SK-N-SH treated with all-trans-retinoic acid at 6 μM for 48 hours (cell line): Measurements from ENCODE around the gene DENND6A.

Experiments used
- ATAC-seq: fragments of 200-7000 bp; cut with Tn5 transposase; 3 replicates; pipeline ENCODE4 v1.9.1; 2020; ENCODE audit warnings: mild to moderate bottlenecking, moderate library complexity
- ARNTL ChIP-seq: fragments of 450-650 bp; formaldehyde crosslinking; IDR thresholded peaks from 2 replicates; pipeline ENCODE4 v1.5.0; 2020; ENCODE audit warnings: low read depth, mild to moderate bottlenecking, moderate library complexity, borderline replicate concordance
- BACH2 ChIP-seq: fragments of 250-450 bp; sonication (Bioruptor Pico); IDR thresholded peaks from 2 replicates; pipeline ENCODE4 v1.9.0; 2021; ENCODE audit warnings: mild to moderate bottlenecking, borderline replicate concordance
- CSDC2 ChIP-seq: fragments of 250-450 bp; sonication (Bioruptor Pico); IDR thresholded peaks from 2 replicates; pipeline ENCODE4 v1.5.0; 2020; ENCODE audit warnings: mild to moderate bottlenecking, moderate library complexity
- ESRRG ChIP-seq: fragments of 250-450 bp; sonication (Bioruptor Pico); IDR thresholded peaks from 2 replicates; pipeline ENCODE4 v1.6.1; 2021; ENCODE audit warnings: mild to moderate bottlenecking
- ISL1 ChIP-seq: fragments of 250-450 bp; sonication (Bioruptor Pico); IDR thresholded peaks from 2 replicates; pipeline ENCODE4 v2.1.2; 2022; ENCODE audit warnings: mild to moderate bottlenecking, moderate library complexity
- OSR1 ChIP-seq: fragments of 250-450 bp; sonication (Bioruptor Pico); IDR thresholded peaks from 2 replicates; pipeline ENCODE4 v1.8.0; 2022; ENCODE audit warnings: moderate library complexity, mild to moderate bottlenecking, inconsistent platforms
- PPARA ChIP-seq: fragments of 250-450 bp; sonication (Bioruptor Pico); IDR thresholded peaks from 2 replicates; pipeline ENCODE4 v1.5.0; 2020; ENCODE audit warnings: mild to moderate bottlenecking, borderline replicate concordance
- RARB ChIP-seq: fragments of 250-450 bp; sonication (Bioruptor Pico); IDR thresholded peaks from 2 replicates; pipeline ENCODE4 v1.8.0; 2021; ENCODE audit warnings: mild to moderate bottlenecking, moderate library complexity
- SNAI2 ChIP-seq: fragments of 250-450 bp; sonication (Bioruptor Pico); IDR thresholded peaks from 2 replicates; pipeline ENCODE4 v1.5.0; 2020; ENCODE audit warnings: mild to moderate bottlenecking, moderate library complexity
- TCF4 ChIP-seq: fragments of 250-450 bp; sonication (Bioruptor Pico); IDR thresholded peaks from 2 replicates; pipeline ENCODE4 v1.8.0; 2021; ENCODE audit warnings: mild to moderate bottlenecking, moderate library complexity, borderline replicate concordance
- TOX ChIP-seq: fragments of 250-450 bp; sonication (Bioruptor Pico); IDR thresholded peaks from 2 replicates; pipeline ENCODE4 v1.8.0; 2021; ENCODE audit warnings: mild to moderate bottlenecking, moderate library complexity, borderline replicate concordance
- ZC3H10 ChIP-seq: fragments of 250-450 bp; sonication (Bioruptor Pico); IDR thresholded peaks from 2 replicates; pipeline ENCODE4 v1.5.1; 2021; ENCODE audit warnings: mild to moderate bottlenecking, moderate library complexity
- ZFP3 ChIP-seq: fragments of 250-450 bp; sonication (Bioruptor Pico); IDR thresholded peaks from 2 replicates; pipeline ENCODE4 v1.5.0; 2020; ENCODE audit warnings: mild to moderate bottlenecking, moderate library complexity
- ZFP30 ChIP-seq: fragments of 450-650 bp; formaldehyde crosslinking; IDR thresholded peaks from 2 replicates; pipeline ENCODE4 v1.5.0; 2022; ENCODE audit warnings: mild to moderate bottlenecking, moderate library complexity
- ZNF565 ChIP-seq: fragments of 450-650 bp; formaldehyde crosslinking; conservative IDR thresholded peaks from 2 replicates; pipeline ENCODE4 v1.5.0; 2020; ENCODE audit warnings: low read depth, mild to moderate bottlenecking, moderate library complexity
- ZNF70 ChIP-seq: fragments of 450-650 bp; formaldehyde crosslinking; IDR thresholded peaks from 2 replicates; pipeline ENCODE4 v1.5.0; 2020; ENCODE audit warnings: mild to moderate bottlenecking, moderate library complexity
- ZNF8 ChIP-seq: fragments of 450-650 bp; formaldehyde crosslinking; IDR thresholded peaks from 2 replicates; pipeline ENCODE4 v1.5.0; 2020; ENCODE audit warnings: mild to moderate bottlenecking, moderate library complexity
- TF ChIP-seq, protein P1 (sequence below): fragments of 250-450 bp; sonication (Bioruptor Pico); IDR thresholded peaks from 2 replicates; pipeline ENCODE4 v1.8.0; 2020; ENCODE audit warnings: mild to moderate bottlenecking, moderate library complexity, borderline replicate concordance
- TF ChIP-seq, protein P2 (sequence below): fragments of 250-450 bp; sonication (Bioruptor Pico); IDR thresholded peaks from 2 replicates; pipeline ENCODE4 v1.8.0; 2021; ENCODE audit warnings: low read depth, mild to moderate bottlenecking, moderate library complexity, borderline replicate concordance
- TF ChIP-seq, protein P3 (sequence below): fragments of 250-450 bp; sonication (Bioruptor Pico); IDR thresholded peaks from 2 replicates; pipeline ENCODE4 v1.5.0; 2020; ENCODE audit warnings: mild to moderate bottlenecking, moderate library complexity
- TF ChIP-seq, protein P4 (sequence below): fragments of 250-450 bp; sonication (Bioruptor Pico); IDR thresholded peaks from 2 replicates; pipeline ENCODE4 v1.5.1; 2020; ENCODE audit warnings: low read depth, mild to moderate bottlenecking, moderate library complexity

Gene DENND6A

GRCh38 chr3:57598765-57599360 lies 94.0 kb downstream of the DENND6A start:
- no peak for ATAC-seq
- TF ChIP-seq OSR1: no peak
- TF ChIP-seq SNAI2 (CRISPR knock-in tag): no peak
- TF ChIP-seq ARNTL (CRISPR knock-in tag): no peak
- TF ChIP-seq PPARA (CRISPR knock-in tag): no peak
- TF ChIP-seq BACH2: no peak
- TF ChIP-seq, protein P1, sequence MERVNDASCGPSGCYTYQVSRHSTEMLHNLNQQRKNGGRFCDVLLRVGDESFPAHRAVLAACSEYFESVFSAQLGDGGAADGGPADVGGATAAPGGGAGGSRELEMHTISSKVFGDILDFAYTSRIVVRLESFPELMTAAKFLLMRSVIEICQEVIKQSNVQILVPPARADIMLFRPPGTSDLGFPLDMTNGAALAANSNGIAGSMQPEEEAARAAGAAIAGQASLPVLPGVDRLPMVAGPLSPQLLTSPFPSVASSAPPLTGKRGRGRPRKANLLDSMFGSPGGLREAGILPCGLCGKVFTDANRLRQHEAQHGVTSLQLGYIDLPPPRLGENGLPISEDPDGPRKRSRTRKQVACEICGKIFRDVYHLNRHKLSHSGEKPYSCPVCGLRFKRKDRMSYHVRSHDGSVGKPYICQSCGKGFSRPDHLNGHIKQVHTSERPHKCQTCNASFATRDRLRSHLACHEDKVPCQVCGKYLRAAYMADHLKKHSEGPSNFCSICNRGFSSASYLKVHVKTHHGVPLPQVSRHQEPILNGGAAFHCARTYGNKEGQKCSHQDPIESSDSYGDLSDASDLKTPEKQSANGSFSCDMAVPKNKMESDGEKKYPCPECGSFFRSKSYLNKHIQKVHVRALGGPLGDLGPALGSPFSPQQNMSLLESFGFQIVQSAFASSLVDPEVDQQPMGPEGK (CRISPR knock-in tag): no peak
- TF ChIP-seq, protein P2, sequence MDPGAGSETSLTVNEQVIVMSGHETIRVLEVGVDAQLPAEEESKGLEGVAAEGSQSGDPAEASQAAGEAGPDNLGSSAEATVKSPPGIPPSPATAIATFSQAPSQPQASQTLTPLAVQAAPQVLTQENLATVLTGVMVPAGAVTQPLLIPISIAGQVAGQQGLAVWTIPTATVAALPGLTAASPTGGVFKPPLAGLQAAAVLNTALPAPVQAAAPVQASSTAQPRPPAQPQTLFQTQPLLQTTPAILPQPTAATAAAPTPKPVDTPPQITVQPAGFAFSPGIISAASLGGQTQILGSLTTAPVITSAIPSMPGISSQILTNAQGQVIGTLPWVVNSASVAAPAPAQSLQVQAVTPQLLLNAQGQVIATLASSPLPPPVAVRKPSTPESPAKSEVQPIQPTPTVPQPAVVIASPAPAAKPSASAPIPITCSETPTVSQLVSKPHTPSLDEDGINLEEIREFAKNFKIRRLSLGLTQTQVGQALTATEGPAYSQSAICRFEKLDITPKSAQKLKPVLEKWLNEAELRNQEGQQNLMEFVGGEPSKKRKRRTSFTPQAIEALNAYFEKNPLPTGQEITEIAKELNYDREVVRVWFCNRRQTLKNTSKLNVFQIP: no peak
- TF ChIP-seq CSDC2 (CRISPR knock-in tag): no peak
- no peak for TF ChIP-seq TCF4 (CRISPR knock-in tag)
- no peak for TF ChIP-seq RARB (CRISPR knock-in tag)
- no peak for TF ChIP-seq ZC3H10 (CRISPR knock-in tag)
- TF ChIP-seq ISL1 (CRISPR knock-in tag): no peak
- TF ChIP-seq ZFP30 (CRISPR knock-in tag): no peak
- TF ChIP-seq, protein P3, sequence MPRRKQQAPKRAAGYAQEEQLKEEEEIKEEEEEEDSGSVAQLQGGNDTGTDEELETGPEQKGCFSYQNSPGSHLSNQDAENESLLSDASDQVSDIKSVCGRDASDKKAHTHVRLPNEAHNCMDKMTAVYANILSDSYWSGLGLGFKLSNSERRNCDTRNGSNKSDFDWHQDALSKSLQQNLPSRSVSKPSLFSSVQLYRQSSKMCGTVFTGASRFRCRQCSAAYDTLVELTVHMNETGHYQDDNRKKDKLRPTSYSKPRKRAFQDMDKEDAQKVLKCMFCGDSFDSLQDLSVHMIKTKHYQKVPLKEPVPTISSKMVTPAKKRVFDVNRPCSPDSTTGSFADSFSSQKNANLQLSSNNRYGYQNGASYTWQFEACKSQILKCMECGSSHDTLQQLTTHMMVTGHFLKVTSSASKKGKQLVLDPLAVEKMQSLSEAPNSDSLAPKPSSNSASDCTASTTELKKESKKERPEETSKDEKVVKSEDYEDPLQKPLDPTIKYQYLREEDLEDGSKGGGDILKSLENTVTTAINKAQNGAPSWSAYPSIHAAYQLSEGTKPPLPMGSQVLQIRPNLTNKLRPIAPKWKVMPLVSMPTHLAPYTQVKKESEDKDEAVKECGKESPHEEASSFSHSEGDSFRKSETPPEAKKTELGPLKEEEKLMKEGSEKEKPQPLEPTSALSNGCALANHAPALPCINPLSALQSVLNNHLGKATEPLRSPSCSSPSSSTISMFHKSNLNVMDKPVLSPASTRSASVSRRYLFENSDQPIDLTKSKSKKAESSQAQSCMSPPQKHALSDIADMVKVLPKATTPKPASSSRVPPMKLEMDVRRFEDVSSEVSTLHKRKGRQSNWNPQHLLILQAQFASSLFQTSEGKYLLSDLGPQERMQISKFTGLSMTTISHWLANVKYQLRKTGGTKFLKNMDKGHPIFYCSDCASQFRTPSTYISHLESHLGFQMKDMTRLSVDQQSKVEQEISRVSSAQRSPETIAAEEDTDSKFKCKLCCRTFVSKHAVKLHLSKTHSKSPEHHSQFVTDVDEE (CRISPR knock-in tag): no peak
- no peak for TF ChIP-seq ESRRG (CRISPR knock-in tag)
- no peak for TF ChIP-seq ZNF8 (CRISPR knock-in tag)

GRCh38 chr3:57597127-57597923 lies 95.6 kb downstream of the DENND6A start, which contains the start of gene ARF4:
TSS of gene ARF4 (minus strand) at chr3:57597344. CDS start at chr3:57597140, 204 bp downstream.
- ATAC-seq: peak; percentile 89
- TF ChIP-seq ARNTL (CRISPR knock-in tag): no peak
- TF ChIP-seq RARB (CRISPR knock-in tag): peak; percentile 54; the same call in 1 of the 2 replicates
- no peak for TF ChIP-seq ISL1 (CRISPR knock-in tag)
- 0 out of 2 replicates have a peak, but pooled peaks have one; percentile 36 for TF ChIP-seq ZNF70 (CRISPR knock-in tag)
- TF ChIP-seq CSDC2 (CRISPR knock-in tag): peak; percentile 53; the same call in 1 of the 2 replicates
- 0 out of 2 replicates have a peak, but pooled peaks have one; percentile 11 for TF ChIP-seq ZFP3
- TF ChIP-seq, protein P1 (CRISPR knock-in tag): no peak
- TF ChIP-seq, protein P4, sequence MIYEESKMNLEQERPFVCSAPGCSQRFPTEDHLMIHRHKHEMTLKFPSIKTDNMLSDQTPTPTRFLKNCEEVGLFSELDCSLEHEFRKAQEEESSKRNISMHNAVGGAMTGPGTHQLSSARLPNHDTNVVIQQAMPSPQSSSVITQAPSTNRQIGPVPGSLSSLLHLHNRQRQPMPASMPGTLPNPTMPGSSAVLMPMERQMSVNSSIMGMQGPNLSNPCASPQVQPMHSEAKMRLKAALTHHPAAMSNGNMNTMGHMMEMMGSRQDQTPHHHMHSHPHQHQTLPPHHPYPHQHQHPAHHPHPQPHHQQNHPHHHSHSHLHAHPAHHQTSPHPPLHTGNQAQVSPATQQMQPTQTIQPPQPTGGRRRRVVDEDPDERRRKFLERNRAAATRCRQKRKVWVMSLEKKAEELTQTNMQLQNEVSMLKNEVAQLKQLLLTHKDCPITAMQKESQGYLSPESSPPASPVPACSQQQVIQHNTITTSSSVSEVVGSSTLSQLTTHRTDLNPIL (CRISPR knock-in tag): 0 out of 2 replicates have a peak, but pooled peaks have one; percentile 0
- TF ChIP-seq, protein P3 (CRISPR knock-in tag): no peak; the same call in 1 of the 2 replicates
- TF ChIP-seq ZC3H10 (CRISPR knock-in tag): no peak
- no peak for TF ChIP-seq BACH2
- TF ChIP-seq ZNF8 (CRISPR knock-in tag): no peak
- TF ChIP-seq ZFP30 (CRISPR knock-in tag): 0 out of 2 replicates have a peak, but pooled peaks have one; percentile 42
- no peak; the same call in 1 of the 2 replicates for TF ChIP-seq SNAI2 (CRISPR knock-in tag)
- TF ChIP-seq, protein P2: no peak
- no peak for TF ChIP-seq TOX
- TF ChIP-seq TCF4 (CRISPR knock-in tag): no peak
- TF ChIP-seq PPARA (CRISPR knock-in tag): no peak
- 0 out of 2 replicates have a peak, but pooled peaks have one; percentile 46 for TF ChIP-seq ESRRG (CRISPR knock-in tag)
- no peak for TF ChIP-seq OSR1
- TF ChIP-seq ZNF565 (CRISPR knock-in tag): no peak
